CD14-positive monocyte (primary cell): ENCODE data around the gene RETREG1. TPM values are rescaled to one million over a fixed set of nuclear protein-coding genes. Genes with fewer than 3 reads are reported as not detected.

Source experiments
- DNase-seq, 3 donors: peaks; one replicate each; pipeline ENCODE4 v3.0.0-alpha.2; 2011 to 2022
- H2AFZ ChIP-seq: 2 replicates; pipeline ENCODE4 v1.6.0; 2012; ENCODE audit warnings: mild to moderate bottlenecking, low read depth, low read length, inconsistent platforms; ENCODE audit not compliant: insufficient read depth, poor library complexity, severe bottlenecking
- H3K27ac ChIP-seq, 2 donors: 1 replicate in 1 of 2; 2 replicates in 1 of 2; pipeline ENCODE4 v1.5.1; 2012 to 2013; ENCODE audit warnings: low read length in 2 of 2, control low read depth in 1 of 2, inconsistent platforms in 1 of 2, low read depth in 1 of 2, mild to moderate bottlenecking in 1 of 2
- H3K27me3 ChIP-seq, 2 donors: one replicate each; pipeline versions ENCODE4 v1.6.0 to v1.6.1; 2011 to 2013; ENCODE audit warnings: low read length in 2 of 2; ENCODE audit not compliant: control insufficient read depth in 2 of 2, insufficient read depth in 2 of 2
- H3K36me3 ChIP-seq, 2 donors: replicated peaks in 1 of 2; 1 replicate in 1 of 2; 2 replicates in 1 of 2; pipeline versions ENCODE4 v1.5.1 to v1.6.1; 2012 to 2013; ENCODE audit warnings: low read length in 2 of 2, control low read depth in 1 of 2, inconsistent platforms in 1 of 2, mild to moderate bottlenecking in 1 of 2; ENCODE audit not compliant: insufficient read depth in 2 of 2, control insufficient read depth in 1 of 2
- H3K4me1 ChIP-seq, 2 donors: 1 replicate in 1 of 2; 2 replicates in 1 of 2; pipeline versions ENCODE4 v1.5.1 to v1.6.1; 2012 to 2013; ENCODE audit warnings: low read length in 2 of 2, control low read depth in 1 of 2, inconsistent platforms in 1 of 2, mild to moderate bottlenecking in 1 of 2, moderate library complexity in 1 of 2; ENCODE audit not compliant: insufficient read depth in 2 of 2, control insufficient read depth in 1 of 2
- H3K4me2 ChIP-seq: replicated peaks from 2 replicates; pipeline ENCODE3; 2012; ENCODE audit warnings: low read length, moderate library complexity, mild to moderate bottlenecking; ENCODE audit not compliant: poor library complexity, severe bottlenecking; ENCODE audit errors: extremely low read depth
- H3K4me3 ChIP-seq, 3 experiments: fragments of 200-600 bp in 1 of 3; sonication (generic) in 1 of 3; replicated peaks in 1 of 3; 1 replicate in 2 of 3; 2 replicates in 1 of 3; pipeline ENCODE4 v1.5.1; 2011 to 2013; ENCODE audit warnings: low read length in 3 of 3, mild to moderate bottlenecking in 3 of 3, control low read depth in 2 of 3, low read depth in 2 of 3, inconsistent platforms in 1 of 3, moderate library complexity in 1 of 3
- H3K79me2 ChIP-seq: 2 replicates; pipeline ENCODE4 v1.6.0; 2012; ENCODE audit warnings: mild to moderate bottlenecking, control low read depth, inconsistent platforms, low read length, moderate library complexity; ENCODE audit not compliant: insufficient read depth
- H3K9ac ChIP-seq: 2 replicates; pipeline ENCODE4 v1.6.0; 2017; ENCODE audit warnings: low read length, mild to moderate bottlenecking; ENCODE audit not compliant: insufficient read depth, poor library complexity, severe bottlenecking
- H3K9me3 ChIP-seq, 2 donors: replicated peaks in 1 of 2; 1 replicate in 1 of 2; 2 replicates in 1 of 2; pipeline versions ENCODE4 v1.5.1 to v1.6.1; 2012 to 2013; ENCODE audit warnings: low read length in 2 of 2, control low read depth in 1 of 2; ENCODE audit not compliant: control insufficient read depth in 1 of 2, insufficient read depth in 1 of 2
- H4K20me1 ChIP-seq: 2 replicates; pipeline ENCODE4 v1.6.0; 2012; ENCODE audit warnings: mild to moderate bottlenecking, low read length, control low read depth, moderate library complexity; ENCODE audit not compliant: insufficient read depth
- H3K27ac Mint-ChIP-seq, 7 donors: one replicate each; pipeline ENCODE4 v1.8.0; 2020; ENCODE audit warnings: mild to moderate bottlenecking in 7 of 7, mixed read lengths in 7 of 7, moderate library complexity in 6 of 7, inconsistent platforms in 2 of 7
- H3K27me3 Mint-ChIP-seq, 3 donors: one replicate each; pipeline ENCODE4 v1.8.0; 2021 to 2022; ENCODE audit warnings: low read depth in 3 of 3, mild to moderate bottlenecking in 3 of 3, mixed read lengths in 3 of 3, moderate library complexity in 3 of 3, inconsistent platforms in 1 of 3
- H3K36me3 Mint-ChIP-seq, 2 donors: one replicate each; pipeline ENCODE4 v1.8.0; 2020; ENCODE audit warnings: mixed read lengths in 2 of 2, inconsistent platforms in 1 of 2, mild to moderate bottlenecking in 1 of 2
- H3K4me1 Mint-ChIP-seq: one replicate; pipeline ENCODE4 v1.8.0; 2020; ENCODE audit warnings: mild to moderate bottlenecking, mixed read lengths
- H3K4me3 Mint-ChIP-seq, 2 donors: one replicate each; pipeline ENCODE4 v1.8.0; 2020; ENCODE audit warnings: mild to moderate bottlenecking in 2 of 2, mixed read lengths in 2 of 2, moderate library complexity in 1 of 2
- H3K9me3 Mint-ChIP-seq, 7 donors: one replicate each; pipeline ENCODE4 v1.8.0; 2020 to 2022; ENCODE audit warnings: mixed read lengths in 7 of 7, mild to moderate bottlenecking in 6 of 7, moderate library complexity in 6 of 7, inconsistent platforms in 2 of 7
- CTCF ChIP-seq: fragments of 200-600 bp; IDR thresholded peaks from one replicate; pipeline ENCODE4 v1.8.0; 2022; ENCODE audit warnings: antibody characterized with exemption, mild to moderate bottlenecking
- WGBS: methylation state at CpG from one replicate; pipeline ENCODE4 v1.1.5; 2013; ENCODE audit warnings: missing lambda C conversion rate; ENCODE audit not compliant: insufficient coverage; 5-methylcytosine and 5-hydroxymethylcytosine counted together
- intact Hi-C, 2 donors: fragments of 100-400 bp; cut with micrococcal nuclease; formaldehyde crosslinking; loops; one replicate each; pipeline versions ENCODE4 v1.15.0 to v1.15.1; 2023
- polyA plus RNA-seq, 3 donors: library from polyadenylated mRNA; depleted of rRNA in 1 of 3; unstranded in 2 of 3; stranded (reverse) in 1 of 3; fragments of 300-500 nt in 2 of 3; fragments of >200 nt in 1 of 3; fragmentation: Illumina TruSeq in 2 of 3; gene quantifications; 1 replicate in 2 of 3; 2 replicates in 1 of 3; pipeline ENCODE4 v1.2.3, GENCODE V29; 2012 to 2021

The RETREG1 gene
- polyA plus RNA-seq, 3 donors = 3.5 to 6.4 (median 4.7) TPM

- H3K27ac Mint-ChIP-seq = no peak overlapping the region
- H3K4me1 Mint-ChIP-seq = no peaks in the 10 kb centered on the region
- Histone ChIP-seq H3K4me3 (no peak overlapping the region), H3K79me2 (no peaks in the 10 kb centered on the region), H3K27ac (no peak overlapping the region), H3K36me3 (no peaks in the 10 kb centered on the region), H3K4me1 (no peaks in the 10 kb centered on the region), H3K9ac (no peak overlapping the region), H3K4me2 (no peak overlapping the region), H4K20me1 (no peaks in the 10 kb centered on the region), H2AFZ (no peak overlapping the region), H3K9me3 (no peaks in the 10 kb centered on the region), H3K27me3 (no peaks in the 10 kb centered on the region)
- DNase-seq = no peak
- no peaks in the 10 kb centered on the region for H3K9me3 Mint-ChIP-seq
- intact Hi-C loops = no loop called here
- H3K4me3 Mint-ChIP-seq = no peak overlapping the region
- no peaks in the 10 kb centered on the region for H3K36me3 Mint-ChIP-seq
- peaks cover 0 to 2% (median 2%) of the 10 kb centered on the region in 3 donors for H3K27me3 Mint-ChIP-seq
- no peak for TF ChIP-seq CTCF
- no CpG with 5 or more reads among the region's 4 CpGs for WGBS
Observed at GRCh38 chr5:16557477-16557876, 59.3 kb downstream of the RETREG1 start.

- H3K4me1 Mint-ChIP-seq = no peaks in the 10 kb centered on the region
- Histone ChIP-seq H3K4me2 (no peak overlapping the region), H3K4me1 (no peaks in the 10 kb centered on the region), H3K9me3 (no peaks in the 10 kb centered on the region), H3K9ac (no peak overlapping the region), H2AFZ (no peak overlapping the region), H3K4me3 (no peak overlapping the region), H3K27ac (no peak overlapping the region), H3K36me3 (no peaks in the 10 kb centered on the region), H3K27me3 (no peaks in the 10 kb centered on the region), H3K79me2 (no peaks in the 10 kb centered on the region), H4K20me1 (no peaks in the 10 kb centered on the region)
- DNase-seq = no peak
- TF ChIP-seq CTCF = no peak
- no peak overlapping the region for H3K4me3 Mint-ChIP-seq
- peaks cover 0 to under 1% (median 0%) of the 10 kb centered on the region in 3 donors for H3K27me3 Mint-ChIP-seq
- H3K9me3 Mint-ChIP-seq = no peaks in the 10 kb centered on the region
- no peaks in the 10 kb centered on the region for H3K36me3 Mint-ChIP-seq
- 97% methylated on average over 7 of the region's 8 CpGs for WGBS
- peak overlapping the region in 1 of 7 donors; percentile 58 for H3K27ac Mint-ChIP-seq
- intact Hi-C loops = no loop called here
Observed at GRCh38 chr5:16554110-16554509, 62.7 kb downstream of the RETREG1 start.
